Measurements from ENCODE around the gene VAV2. TPM values are rescaled to one million over a fixed set of nuclear protein-coding genes. Genes with fewer than 3 reads are reported as not detected.
A peak's percentile ranks its signal among the peaks of the same experiment; 100 is the strongest.
"Not testable (repeated sequence)": the region's sequence is repeated elsewhere in the genome, so short reads cannot be mapped to it uniquely, and the experiment has no call there.

The VAV2 gene
- total RNA-seq, 1 donor from 2014 or later: 15.7 TPM

GRCh38 chr9:133915534-133916158 lies 76.5 kb downstream of the VAV2 start:
- DNase-seq: no peak

GRCh38 chr9:133914442-133915342 lies 77.4 kb downstream of the VAV2 start:
- DNase-seq: no peak

- no peak for DNase-seq
Measured at GRCh38 chr9:133913571-133914369, 78.4 kb downstream of the VAV2 start.

DNA sequence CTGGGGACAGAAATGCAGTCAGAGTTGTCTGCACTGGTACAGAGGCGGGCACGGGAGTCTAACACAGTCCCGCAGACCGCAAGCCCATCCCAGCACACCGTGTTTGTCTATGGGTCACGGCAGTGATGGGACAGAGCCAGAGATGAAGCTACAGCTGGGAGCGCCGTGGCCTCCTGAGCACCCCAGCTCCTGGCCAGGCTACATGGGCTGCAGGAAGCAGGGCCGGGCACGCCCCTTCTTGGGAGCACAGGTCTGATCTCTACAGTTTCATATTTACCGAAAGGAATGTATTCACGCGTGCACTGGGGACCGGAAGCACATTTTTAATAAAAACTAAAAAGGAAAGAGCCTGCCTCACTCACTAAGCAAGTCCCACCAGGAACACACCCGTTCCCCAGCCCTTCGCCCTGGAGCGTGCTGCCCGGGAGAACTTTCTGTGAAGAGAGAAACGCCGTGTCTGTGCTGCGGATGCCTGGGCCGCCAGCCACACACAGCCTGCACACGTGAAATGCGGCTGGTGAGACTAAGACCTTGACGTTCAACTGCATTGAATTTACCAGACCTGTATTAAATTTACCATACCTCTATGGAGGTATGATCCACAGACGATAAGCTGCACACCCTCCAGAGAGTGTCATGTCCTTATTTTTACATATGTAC lies 81.1 kb downstream of the VAV2 start:
- DNase-seq: peak; percentile 44

GRCh38 chr9:133906932-133907910 lies 84.9 kb downstream of the VAV2 start:
- no peak for DNase-seq

DNA sequence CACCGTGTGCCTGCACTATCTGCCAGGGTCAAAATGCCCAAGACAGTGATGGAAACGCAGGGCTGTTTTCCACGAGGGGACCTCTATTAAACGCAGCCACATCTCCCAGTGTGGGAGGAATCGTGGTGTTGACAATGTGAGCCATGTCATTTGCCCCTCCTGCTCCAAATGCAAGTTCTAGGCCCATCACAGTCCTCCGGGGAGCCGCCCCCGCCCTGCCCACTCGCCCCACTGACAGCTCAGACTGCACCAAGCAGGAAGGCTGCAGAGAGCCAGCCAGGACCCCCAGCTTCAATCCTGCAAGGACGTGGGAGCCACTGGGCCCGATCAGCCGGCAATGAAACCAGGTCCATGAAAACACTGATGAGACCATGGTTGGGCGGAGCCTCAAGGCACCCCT lies 85.9 kb downstream of the VAV2 start:
- no peak for DNase-seq

- DNase-seq: no peak
Measured at GRCh38 chr9:133905493-133905892, 86.6 kb downstream of the VAV2 start.

GRCh38 chr9:133904346-133905090 lies 87.6 kb downstream of the VAV2 start:
- DNase-seq: no peak

DNA sequence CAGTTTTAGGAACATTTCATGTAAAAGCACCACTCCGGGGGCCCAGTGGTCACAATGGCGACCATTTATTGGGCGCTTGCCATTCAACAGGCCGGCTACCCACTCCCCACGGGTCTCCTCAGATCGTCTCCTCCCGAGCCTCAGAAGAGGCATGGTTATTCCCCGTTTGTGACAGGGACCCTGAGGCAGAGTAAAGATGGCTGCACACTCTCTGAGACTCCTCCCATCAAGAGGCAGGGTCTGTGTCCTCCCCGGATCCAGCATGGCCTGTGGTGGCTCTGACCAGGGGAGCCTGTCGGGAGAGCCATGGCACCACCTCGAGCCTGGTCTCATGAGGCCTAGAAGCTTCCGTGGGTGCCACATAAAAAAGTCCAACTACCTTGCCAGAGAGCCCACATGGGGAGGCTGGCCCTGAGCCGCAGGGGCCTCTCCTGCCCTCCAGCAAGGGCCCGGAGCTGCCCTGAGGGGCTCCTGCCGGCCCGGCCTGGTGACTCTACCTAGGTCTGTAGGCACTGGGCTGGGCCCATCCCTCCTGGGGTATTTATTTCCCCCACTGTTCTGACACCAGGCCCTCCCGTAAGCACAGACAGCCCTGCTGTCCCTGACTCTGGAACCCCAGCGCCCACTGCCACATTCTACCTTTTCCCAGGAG lies 90.8 kb downstream of the VAV2 start:
- DNase-seq: no peak

GRCh38 chr9:133897675-133898074 lies 94.4 kb downstream of the VAV2 start:
- no peak for DNase-seq

DNA sequence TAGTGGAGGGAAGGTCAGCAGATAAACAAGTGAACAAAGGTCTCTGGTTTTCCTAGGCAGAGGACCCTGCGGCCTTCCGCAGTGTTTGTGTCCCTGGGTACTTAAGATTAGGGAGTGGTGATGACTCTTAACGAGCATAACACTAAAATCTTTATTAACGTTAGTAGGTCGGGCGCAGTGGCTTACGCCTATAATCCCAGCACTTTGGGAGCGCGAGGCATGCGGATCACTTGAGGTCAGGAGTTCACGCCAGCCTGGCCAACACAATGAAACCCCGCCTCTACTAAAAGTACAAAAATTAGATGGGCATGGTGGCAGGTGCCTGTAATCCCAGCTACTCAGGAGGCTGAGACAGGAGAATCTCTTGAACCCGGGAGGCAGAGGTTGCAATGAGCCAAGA lies 96.1 kb downstream of the VAV2 start:
- not testable (repeated sequence) for DNase-seq

GRCh38 chr9:133895335-133895734 lies 96.8 kb downstream of the VAV2 start:
- DNase-seq: no peak

DNA sequence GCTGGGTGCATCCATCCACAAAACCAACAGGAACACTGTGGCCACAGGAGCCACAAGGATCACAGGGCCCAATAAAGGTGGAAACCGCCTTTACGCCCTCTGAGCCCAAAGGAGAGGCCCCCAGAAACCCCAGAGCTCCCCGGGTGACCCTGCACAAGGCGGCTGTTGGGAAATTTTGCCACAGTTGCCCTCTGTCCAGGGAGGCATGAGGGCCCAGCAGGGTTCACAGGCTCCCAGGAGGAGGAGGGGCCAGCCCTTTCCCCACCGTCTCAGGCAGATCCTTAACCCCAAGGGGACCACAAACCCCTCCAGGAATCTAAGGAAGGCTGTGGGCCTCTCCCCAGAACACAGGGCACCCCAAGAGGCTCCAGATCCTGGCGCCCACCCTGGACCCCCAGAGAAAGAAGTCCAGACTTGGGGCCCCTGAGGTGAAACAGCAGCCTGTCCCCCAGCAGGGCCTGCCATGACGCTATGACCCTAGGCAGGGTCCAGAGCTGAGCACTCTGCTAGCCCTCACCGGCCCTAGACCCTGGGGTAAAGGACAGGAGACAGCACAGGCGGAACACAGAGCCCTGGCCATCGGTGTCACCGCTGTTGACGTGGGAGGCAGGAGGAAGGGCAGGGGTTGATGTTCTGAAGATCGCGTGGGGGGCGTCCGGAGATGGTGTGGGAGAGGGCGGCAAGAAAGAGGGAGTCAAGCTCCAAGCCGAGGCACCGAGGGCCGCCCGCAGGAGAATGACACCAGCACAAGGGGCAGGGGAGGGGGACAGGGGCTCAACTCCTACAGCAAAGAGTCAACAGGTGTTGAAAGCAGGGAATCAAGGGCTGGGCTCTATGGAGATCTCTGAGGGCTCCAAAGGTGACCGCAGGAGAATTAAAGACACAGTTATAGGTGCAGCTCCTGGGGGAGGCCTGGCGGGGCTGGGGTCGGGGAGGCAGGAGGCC lies 97.5 kb downstream of the VAV2 start:
- no peak for DNase-seq

GRCh38 chr9:133893191-133893994 lies 98.7 kb downstream of the VAV2 start:
- no peak for DNase-seq

DNA sequence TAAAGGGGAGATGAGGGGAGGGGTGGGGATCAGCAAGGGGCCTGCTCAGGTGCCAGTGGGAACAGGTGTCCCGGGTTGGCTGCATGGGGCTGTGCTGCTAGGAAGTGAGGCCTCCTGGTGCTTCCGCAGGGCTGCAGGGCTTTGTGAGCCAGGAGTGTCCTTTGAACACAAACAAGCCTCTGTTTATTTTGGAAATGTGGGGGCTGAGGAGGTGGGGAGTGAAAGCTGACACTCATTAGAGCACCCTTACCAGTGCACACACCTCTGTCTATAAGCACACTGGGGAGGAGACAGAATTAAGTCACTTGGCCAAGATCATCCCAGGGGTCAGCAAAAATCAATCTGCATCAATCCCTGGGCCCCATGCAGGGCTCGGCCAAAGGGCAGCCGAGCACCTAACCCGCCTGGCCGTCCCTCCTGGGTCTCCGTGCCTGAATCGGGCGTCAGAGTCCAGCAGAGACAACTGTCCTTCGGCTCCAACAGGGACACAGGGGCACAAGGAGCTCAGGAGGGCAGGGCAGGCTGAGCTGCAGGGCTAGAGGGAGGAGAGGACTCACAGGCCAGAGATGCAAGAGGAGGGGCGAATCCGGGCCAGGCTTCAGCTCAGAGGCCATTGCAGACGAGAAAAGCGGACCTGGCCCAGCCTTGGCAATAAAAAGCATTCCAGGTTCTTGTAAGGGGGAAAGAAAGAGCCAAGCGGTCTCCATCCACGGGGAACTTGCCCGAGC lies 99.8 kb downstream of the VAV2 start:
- DNase-seq: no peak

DNA sequence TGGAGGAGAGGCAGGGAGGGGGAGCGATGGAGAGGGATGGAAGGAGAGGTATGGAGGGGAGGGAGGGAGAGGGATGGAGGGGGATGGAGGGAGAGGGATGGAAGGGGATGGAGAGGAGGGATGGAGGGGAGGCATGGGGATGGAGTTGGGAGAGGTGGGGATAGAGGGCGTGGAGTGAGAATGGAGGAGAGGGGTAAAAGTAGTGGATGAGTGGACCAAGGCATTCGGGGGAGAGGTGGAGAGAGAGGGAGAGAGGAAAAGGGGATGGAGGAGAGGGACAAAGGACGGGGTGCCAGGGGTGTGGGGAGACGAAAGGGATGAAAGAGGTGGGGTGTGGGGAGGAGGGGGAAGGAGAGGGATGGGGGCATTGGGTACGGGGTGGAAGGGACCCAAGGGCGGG lies 100.4 kb downstream of the VAV2 start:
- DNase-seq: no peak

GRCh38 chr9:133890583-133890982 lies 101.5 kb downstream of the VAV2 start:
- DNase-seq: no peak

Measured in tongue (tissue), 2 donors.